Measurements from ENCODE around the gene CDK1. TPM values are rescaled to one million over a fixed set of nuclear protein-coding genes. Genes with fewer than 3 reads are reported as not detected.

Gene CDK1
- total RNA-seq, 1 donor from 2014 or later = 1.5 TPM

- CTCF ChIA-PET = no interaction called here
- Mint-ChIP-seq H3K27me3 (peaks cover 9% of the 10 kb centered on the region), H3K4me1 (peaks cover 4% of the 10 kb centered on the region), H3K4me3 (no peak overlapping the region), H3K36me3 (ENCODE audit: low read depth) (peaks cover 4% of the 10 kb centered on the region), H3K27ac (no peak overlapping the region), H3K9me3 (no peaks in the 10 kb centered on the region)
- no peak for TF ChIP-seq CTCF (IDR thresholded peaks at IDR 0.05)
- intact Hi-C loops (cut with micrococcal nuclease) = no loop called here
- DNase-seq (no peak), ATAC-seq (ENCODE audit: low read depth) (no peak)
- POLR2A ChIA-PET = no interaction called here
Observed at GRCh38 chr10:60737242-60737641, 41.0 kb upstream of the CDK1 start.

GRCh38 chr10:60739558-60739957 lies 38.7 kb upstream of the CDK1 start:
- Mint-ChIP-seq H3K4me3 (no peak overlapping the region), H3K36me3 (ENCODE audit: low read depth) (no peaks in the 10 kb centered on the region), H3K9me3 (no peaks in the 10 kb centered on the region), H3K27me3 (peaks cover 10% of the 10 kb centered on the region), H3K27ac (no peak overlapping the region), H3K4me1 (no peaks in the 10 kb centered on the region)
- DNase-seq = no peak
- no peak for TF ChIP-seq CTCF (IDR thresholded peaks at IDR 0.05)
- intact Hi-C loops (cut with micrococcal nuclease) = no loop called here
- POLR2A ChIA-PET = interaction anchor here (0.5 kb wide), 1 partner anchor 276 kb away, joined by 4 read pairs; no protein-coding TSS in a partner anchor
- no peak for ATAC-seq (ENCODE audit: low read depth)
- CTCF ChIA-PET = no interaction called here

- no peaks in the 10 kb centered on the region for H3K36me3 Mint-ChIP-seq (ENCODE audit: low read depth)
- no peak overlapping the region for H3K27ac Mint-ChIP-seq
- peaks cover 17% of the 10 kb centered on the region for H3K27me3 Mint-ChIP-seq
Observed at GRCh38 chr10:60742512-60742911, 35.8 kb upstream of the CDK1 start.

GRCh38 chr10:60747817-60748469 lies 30.3 kb upstream of the CDK1 start:
- no peak overlapping the region for H3K4me3 Mint-ChIP-seq
- H3K27me3 Mint-ChIP-seq = peaks cover 20% of the 10 kb centered on the region
- POLR2A ChIA-PET = no interaction called here
- H3K4me1 Mint-ChIP-seq = no peaks in the 10 kb centered on the region
- ATAC-seq (ENCODE audit: low read depth) (no peak), DNase-seq (no peak)
- TF ChIP-seq CTCF (IDR thresholded peaks at IDR 0.05) = no peak
- no peak overlapping the region for H3K27ac Mint-ChIP-seq
- CTCF ChIA-PET = no interaction called here
- H3K9me3 Mint-ChIP-seq = peaks cover 3% of the 10 kb centered on the region
- no peaks in the 10 kb centered on the region for H3K36me3 Mint-ChIP-seq (ENCODE audit: low read depth)
- intact Hi-C loops (cut with micrococcal nuclease) = no loop called here

More at GRCh38 chr10:60742512-60742911, 35.8 kb upstream of the CDK1 start:
- ATAC-seq (ENCODE audit: low read depth) (no peak), DNase-seq (no peak)
- no peak overlapping the region for H3K4me3 Mint-ChIP-seq
- POLR2A ChIA-PET = no interaction called here
- no peak for TF ChIP-seq CTCF (IDR thresholded peaks at IDR 0.05)
- H3K4me1 Mint-ChIP-seq = no peaks in the 10 kb centered on the region
- H3K9me3 Mint-ChIP-seq = no peaks in the 10 kb centered on the region
- intact Hi-C loops (cut with micrococcal nuclease) = no loop called here
- CTCF ChIA-PET = no interaction called here

- Mint-ChIP-seq H3K27me3 (peaks cover 16% of the 10 kb centered on the region), H3K9me3 (peaks cover 3% of the 10 kb centered on the region), H3K36me3 (ENCODE audit: low read depth) (no peaks in the 10 kb centered on the region), H3K4me1 (no peaks in the 10 kb centered on the region), H3K4me3 (no peak overlapping the region), H3K27ac (no peak overlapping the region)
- ATAC-seq (ENCODE audit: low read depth) (no peak), DNase-seq (no peak)
- CTCF ChIA-PET = no interaction called here
- intact Hi-C loops (cut with micrococcal nuclease) = no loop called here
- POLR2A ChIA-PET = no interaction called here
- no peak for TF ChIP-seq CTCF (IDR thresholded peaks at IDR 0.05)
Observed at GRCh38 chr10:60753152-60753551, 25.1 kb upstream of the CDK1 start.
